Esophagus (tissue), 2 donors: ENCODE results near the gene CD28. TPM values are rescaled to one million over a fixed set of nuclear protein-coding genes. Genes with fewer than 3 reads are reported as not detected.

Experiments used
- H3K27ac ChIP-seq, 2 donors: one replicate each; pipeline ENCODE4 v1.5.1; 2013; ENCODE audit warnings: low read depth in 2 of 2, mild to moderate bottlenecking in 2 of 2, inconsistent platforms in 1 of 2, low read length in 1 of 2, moderate library complexity in 1 of 2
- H3K27me3 ChIP-seq, 2 donors: one replicate each; pipeline ENCODE4 v1.6.1; 2013; ENCODE audit warnings: low read length in 2 of 2, control low read depth in 1 of 2, mild to moderate bottlenecking in 1 of 2; ENCODE audit not compliant: insufficient read depth in 2 of 2, control insufficient read depth in 1 of 2
- H3K36me3 ChIP-seq, 2 donors: one replicate each; pipeline ENCODE4 v1.6.1; 2013; ENCODE audit warnings: low read length in 1 of 2; ENCODE audit not compliant: control insufficient read depth in 2 of 2, insufficient read depth in 2 of 2
- H3K4me1 ChIP-seq, 2 donors: one replicate each; pipeline ENCODE4 v1.6.1; 2013; ENCODE audit warnings: low read length in 1 of 2; ENCODE audit not compliant: control insufficient read depth in 2 of 2, insufficient read depth in 2 of 2
- H3K4me3 ChIP-seq, 2 donors: one replicate each; pipeline ENCODE4 v1.5.1; 2013; ENCODE audit warnings: low read length in 2 of 2, mild to moderate bottlenecking in 2 of 2, low read depth in 1 of 2, moderate library complexity in 1 of 2
- H3K9me3 ChIP-seq, 2 donors: one replicate each; pipeline ENCODE4 v1.6.1; 2013; ENCODE audit warnings: mild to moderate bottlenecking in 2 of 2, low read depth in 1 of 2, low read length in 1 of 2, moderate library complexity in 1 of 2; ENCODE audit not compliant: control insufficient read depth in 2 of 2, insufficient read depth in 1 of 2
- WGBS, 2 donors: extraction: QIAGEN DNeasy Blood & Tissue Kit; methylation state at CpG; one replicate each; pipeline ENCODE4 v1.1.7; 2013; 5-methylcytosine and 5-hydroxymethylcytosine counted together
- polyA plus RNA-seq, 2 donors: library from polyadenylated mRNA; stranded (reverse); fragments of 200-250 nt; gene quantifications; one replicate each; pipeline ENCODE4 v1.2.3, GENCODE V29; 2013
- donor health status: healthy with polysubstance abuse.
- donor health status: Bipolar disorder and iron deficiency.

CD28 gene
- polyA plus RNA-seq, 2 donors, result 0.09 to 0.10 TPM

DNA sequence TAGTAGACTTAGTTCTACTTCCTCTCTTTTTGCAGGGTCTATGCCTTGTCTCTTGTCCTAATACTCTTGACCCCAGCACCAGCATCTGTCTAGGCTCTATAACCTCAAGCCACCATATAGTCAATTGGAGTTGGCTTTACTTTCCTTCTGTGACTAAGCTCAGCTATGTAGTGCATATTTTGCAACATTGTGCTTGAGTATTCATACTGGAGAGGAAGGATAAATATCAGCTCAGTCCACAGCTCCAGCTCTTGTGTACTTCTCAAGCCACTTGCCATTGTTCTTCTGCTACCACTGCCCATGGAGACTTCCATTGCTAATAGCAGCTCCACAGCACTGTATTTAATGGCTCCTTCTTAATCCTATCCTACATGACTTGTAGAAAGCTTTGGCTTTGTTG is 35.5 kb upstream of the CD28 start:
- H3K4me1 ChIP-seq, result peaks cover 0 to 2% of the 10 kb centered on the region in 2 donors
- H3K27ac ChIP-seq, result no peak overlapping the region
- no peaks in the 10 kb centered on the region for H3K27me3 ChIP-seq
- no peaks in the 10 kb centered on the region for H3K9me3 ChIP-seq
- no peak overlapping the region for H3K4me3 ChIP-seq
- no peaks in the 10 kb centered on the region for H3K36me3 ChIP-seq

DNA sequence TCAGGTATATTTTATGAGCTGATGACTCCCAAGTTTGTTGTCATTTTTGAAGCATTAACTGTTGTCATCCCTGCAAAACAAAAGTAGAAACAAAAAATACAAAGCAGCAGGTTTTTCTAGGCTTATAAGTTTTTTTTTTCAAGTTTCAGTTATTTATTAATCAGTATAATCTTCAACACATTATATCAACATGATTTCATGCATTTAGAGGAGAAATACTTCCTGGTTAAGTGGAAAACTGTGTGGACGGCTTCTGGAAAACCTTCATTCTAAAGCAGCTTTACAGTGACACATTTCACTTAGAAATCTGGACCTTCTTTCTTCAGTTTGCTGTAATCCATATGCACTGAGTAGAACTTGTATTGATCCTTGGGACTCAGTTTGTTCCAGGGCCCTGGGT is 34.6 kb upstream of the CD28 start:
- Histone ChIP-seq H3K27ac (no peak overlapping the region), H3K27me3 (no peaks in the 10 kb centered on the region)
- WGBS, 2 donors, result 82 to 100% methylated on average over 1 of the region's 1 CpG

DNA sequence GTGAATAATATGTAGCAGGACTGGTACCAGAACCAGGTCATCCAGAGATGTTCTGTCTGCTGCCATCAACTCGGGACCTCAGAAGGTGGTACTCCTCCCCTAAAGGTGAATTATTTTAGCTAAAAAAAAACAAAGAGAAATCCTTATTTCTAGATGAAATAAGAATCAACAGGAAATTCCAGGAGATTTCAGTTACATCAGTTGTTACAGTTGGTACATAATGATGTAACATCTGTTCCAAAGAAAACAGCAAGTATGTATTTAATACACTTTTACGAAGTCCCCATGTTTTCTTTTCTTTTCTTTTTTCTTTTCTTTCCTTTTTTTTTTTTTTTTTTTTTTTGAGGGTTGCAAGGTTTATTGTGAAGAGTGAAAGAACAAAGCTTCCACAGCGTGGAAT is 33.6 kb upstream of the CD28 start:
- H3K4me1 ChIP-seq, result peaks cover 0 to 2% of the 10 kb centered on the region in 2 donors
- H3K9me3 ChIP-seq, result no peaks in the 10 kb centered on the region
- H3K27me3 ChIP-seq, result no peaks in the 10 kb centered on the region
- no peaks in the 10 kb centered on the region for H3K36me3 ChIP-seq
- H3K4me3 ChIP-seq, result no peak overlapping the region
- 89 to 92% methylated on average over 3 of the region's 3 CpGs for WGBS, 2 donors
- H3K27ac ChIP-seq, result no peak overlapping the region

More for the DNA sequence above, 34.6 kb upstream of the CD28 start:
- no peaks in the 10 kb centered on the region for H3K9me3 ChIP-seq
- peaks cover 0 to 2% of the 10 kb centered on the region in 2 donors for H3K4me1 ChIP-seq
- no peak overlapping the region for H3K4me3 ChIP-seq
- no peaks in the 10 kb centered on the region for H3K36me3 ChIP-seq

DNA sequence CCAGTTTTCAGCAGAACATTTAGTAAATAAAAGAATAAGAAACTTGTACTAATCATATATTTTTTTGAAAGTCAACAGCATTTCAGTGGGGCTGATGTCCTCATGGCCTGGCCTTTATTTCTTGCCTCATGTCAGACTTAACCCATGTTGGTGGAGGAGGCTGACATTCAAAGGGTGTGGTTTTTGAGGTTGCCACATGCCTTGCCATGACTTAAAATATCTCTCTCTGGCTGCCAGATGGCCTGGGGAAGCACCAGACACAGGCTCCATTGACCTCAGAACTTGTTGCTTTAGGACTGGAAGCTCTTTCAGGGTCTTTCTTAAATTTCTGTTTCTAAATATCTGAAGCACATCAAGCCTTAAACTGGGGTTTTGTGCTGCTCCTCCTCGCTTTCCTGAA is 32.5 kb upstream of the CD28 start:
- H3K36me3 ChIP-seq, result no peaks in the 10 kb centered on the region
- no peaks in the 10 kb centered on the region for H3K27me3 ChIP-seq
- 90 to 94% methylated on average over 1 of the region's 1 CpG for WGBS, 2 donors
- H3K27ac ChIP-seq, result no peak overlapping the region
- H3K9me3 ChIP-seq, result no peaks in the 10 kb centered on the region
- H3K4me3 ChIP-seq, result no peak overlapping the region
- peaks cover 0 to 2% of the 10 kb centered on the region in 2 donors for H3K4me1 ChIP-seq

DNA sequence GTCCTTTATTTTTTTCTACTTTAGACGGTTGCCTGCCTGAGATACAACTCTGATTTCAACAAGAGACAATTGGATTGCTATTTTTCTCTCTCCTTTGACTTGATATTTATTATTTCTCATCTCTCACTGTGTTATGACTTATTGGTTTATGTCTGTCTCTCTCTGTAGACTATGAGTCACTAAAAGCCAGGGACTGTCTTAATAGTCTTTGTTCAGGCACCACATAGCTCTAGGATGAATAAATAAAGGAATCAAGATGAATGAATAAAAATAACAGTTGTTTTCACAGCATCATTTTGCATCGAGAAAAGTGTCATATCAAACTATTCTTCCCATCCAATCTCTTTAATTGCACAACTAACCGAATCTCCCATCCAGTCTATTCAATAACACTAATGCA is 31.4 kb upstream of the CD28 start:
- no peaks in the 10 kb centered on the region for H3K27me3 ChIP-seq
- H3K36me3 ChIP-seq, result no peaks in the 10 kb centered on the region
- H3K4me3 ChIP-seq, result no peak overlapping the region
- WGBS, 2 donors, result 50 to 72% methylated on average over 3 of the region's 3 CpGs
- no peaks in the 10 kb centered on the region for H3K9me3 ChIP-seq
- peaks cover 0 to 2% of the 10 kb centered on the region in 2 donors for H3K4me1 ChIP-seq
- no peak overlapping the region for H3K27ac ChIP-seq

DNA sequence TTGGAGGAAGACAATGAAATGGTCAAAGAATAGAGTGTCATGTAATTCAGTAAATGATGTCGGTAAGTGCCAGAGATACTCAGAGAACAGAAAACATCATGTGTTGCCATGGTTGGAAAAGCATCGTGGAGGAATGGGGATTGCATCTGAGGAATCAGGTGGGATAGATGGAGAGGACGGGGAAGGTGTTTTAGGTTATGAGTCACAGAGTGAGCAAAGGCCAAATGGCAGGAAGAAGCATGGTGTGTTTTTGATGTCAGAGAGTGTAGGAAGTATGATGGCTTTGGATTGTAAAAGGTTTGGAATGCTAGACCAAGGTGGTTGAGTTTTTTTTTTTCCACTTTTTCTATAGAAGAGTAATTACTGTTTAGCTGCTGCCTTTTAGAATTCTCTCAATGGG is 27.5 kb upstream of the CD28 start:
- H3K9me3 ChIP-seq, result no peaks in the 10 kb centered on the region
- H3K27me3 ChIP-seq, result no peaks in the 10 kb centered on the region
- no peak overlapping the region for H3K4me3 ChIP-seq
- H3K27ac ChIP-seq, result no peak overlapping the region
- 86 to 90% methylated on average over 3 of the region's 3 CpGs for WGBS, 2 donors
- H3K36me3 ChIP-seq, result no peaks in the 10 kb centered on the region
- H3K4me1 ChIP-seq, result peaks cover 0 to 2% of the 10 kb centered on the region in 2 donors

DNA sequence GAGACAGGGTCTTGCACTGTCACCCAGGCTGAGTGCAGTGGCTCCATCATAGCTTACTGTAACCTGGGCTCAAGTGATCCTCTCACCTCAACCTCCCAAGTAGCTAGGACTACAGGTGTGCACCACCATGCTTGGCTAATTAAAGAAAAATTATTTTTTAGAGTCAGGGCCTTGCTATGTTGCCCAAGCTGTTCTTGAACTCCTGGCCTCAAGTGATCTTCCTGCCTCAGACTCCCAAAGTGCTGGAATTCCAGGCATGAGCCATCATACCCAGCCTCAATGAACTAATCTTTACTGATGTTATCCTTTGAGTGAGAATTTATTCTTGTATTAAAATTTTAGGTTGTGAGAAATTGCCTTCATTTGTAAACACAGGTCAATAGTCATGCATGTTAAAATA is 27.0 kb upstream of the CD28 start:
- peaks cover 0 to 2% of the 10 kb centered on the region in 2 donors for H3K4me1 ChIP-seq
- no peak overlapping the region for H3K27ac ChIP-seq
- H3K9me3 ChIP-seq, result no peaks in the 10 kb centered on the region
- H3K4me3 ChIP-seq, result no peak overlapping the region
- no peaks in the 10 kb centered on the region for H3K27me3 ChIP-seq
- H3K36me3 ChIP-seq, result no peaks in the 10 kb centered on the region

DNA sequence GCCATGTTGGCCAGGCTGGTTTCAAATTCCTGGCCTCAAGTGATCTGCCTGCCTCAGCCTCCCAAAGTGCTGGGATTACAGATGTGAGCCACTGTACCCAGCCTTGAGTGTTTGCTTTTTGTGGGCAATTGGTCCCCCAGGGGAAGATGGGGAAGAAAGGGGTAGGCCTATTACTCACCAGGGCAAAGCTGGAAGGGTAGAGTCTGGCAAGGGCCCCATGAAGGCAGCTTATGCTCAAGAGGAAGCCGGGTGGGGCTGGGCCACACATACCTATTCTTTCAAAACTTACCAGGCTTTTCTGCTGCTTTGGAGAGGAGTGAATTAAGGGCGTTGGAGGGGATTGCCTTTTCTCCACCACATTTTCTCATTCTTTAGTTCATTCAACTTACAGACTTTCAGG is 24.5 kb upstream of the CD28 start:
- WGBS, 2 donors, result 33 to 51% methylated on average over 2 of the region's 2 CpGs
- H3K4me1 ChIP-seq, result peaks cover 0 to 2% of the 10 kb centered on the region in 2 donors
- H3K27ac ChIP-seq, result peak overlapping the region; percentile 38 to 45

DNA sequence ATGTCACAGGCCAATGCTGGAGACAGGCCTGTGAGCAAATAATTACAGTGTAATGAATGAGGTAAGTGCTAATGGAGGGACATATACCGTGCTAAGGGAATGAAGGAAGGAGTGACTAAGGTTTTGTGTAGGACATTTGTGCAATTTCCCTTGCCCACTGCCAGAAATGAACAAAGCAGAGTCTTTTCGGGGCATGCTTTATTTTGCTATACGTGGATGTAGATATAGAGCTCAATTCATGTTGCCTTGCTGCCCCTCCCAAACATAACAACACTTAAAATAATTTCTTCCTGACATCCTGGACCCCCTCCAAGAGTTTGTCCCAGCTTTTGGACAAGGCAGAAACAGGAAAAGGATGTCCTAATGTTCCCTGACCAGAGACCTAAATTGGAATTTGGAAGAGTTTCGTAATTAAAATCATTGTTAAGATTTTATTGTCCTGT is 23.7 kb upstream of the CD28 start:
- Histone ChIP-seq H3K9me3 (no peaks in the 10 kb centered on the region), H3K4me1 (peaks cover 0 to 2% of the 10 kb centered on the region in 2 donors), H3K27me3 (no peaks in the 10 kb centered on the region), H3K27ac (peak overlapping the region; percentile 45 to 47), H3K4me3 (no peak overlapping the region), H3K36me3 (no peaks in the 10 kb centered on the region)
- WGBS, 2 donors, result 39 to 48% methylated on average over 4 of the region's 4 CpGs

More for the DNA sequence above, 24.5 kb upstream of the CD28 start:
- H3K36me3 ChIP-seq, result no peaks in the 10 kb centered on the region
- no peaks in the 10 kb centered on the region for H3K27me3 ChIP-seq
- H3K9me3 ChIP-seq, result no peaks in the 10 kb centered on the region
- H3K4me3 ChIP-seq, result no peak overlapping the region

DNA sequence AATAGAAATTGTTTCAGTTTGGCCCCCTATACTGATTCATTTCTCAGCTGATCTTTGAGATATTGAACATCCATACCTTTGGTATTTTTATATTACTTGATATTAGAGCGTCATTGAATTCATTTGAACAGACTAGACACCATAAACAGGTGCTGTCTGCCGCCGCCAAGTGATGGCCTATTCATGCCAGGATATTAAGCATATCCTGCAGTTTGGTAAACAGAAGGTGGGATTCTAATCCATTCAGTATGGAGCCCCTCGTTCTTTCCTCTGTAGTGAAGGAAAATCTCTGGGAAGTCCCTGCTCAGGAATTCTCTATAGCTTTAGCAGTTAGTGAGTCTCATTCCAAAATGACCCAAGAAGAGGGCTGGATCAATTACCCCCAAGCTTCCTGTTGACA is 23.0 kb upstream of the CD28 start:
- peaks cover 0 to 2% of the 10 kb centered on the region in 2 donors for H3K4me1 ChIP-seq
- H3K27ac ChIP-seq, result peak overlapping the region in 1 of 2 donors; percentile 21
- no peaks in the 10 kb centered on the region for H3K9me3 ChIP-seq
- H3K36me3 ChIP-seq, result no peaks in the 10 kb centered on the region
- H3K27me3 ChIP-seq, result no peaks in the 10 kb centered on the region
- H3K4me3 ChIP-seq, result no peak overlapping the region
- 82 to 83% methylated on average over 4 of the region's 4 CpGs for WGBS, 2 donors
